GM21360 (cell line): ENCODE measurements around the gene AURKB.
"Not testable (repeated sequence)": the region's sequence is repeated elsewhere in the genome, so short reads cannot be mapped to it uniquely, and the experiment has no call there.

Experiments
- ATAC-seq: cut with Tn5 transposase; IDR thresholded peaks from one replicate; pipeline ENCODE4 v1.9.1; 2021; ENCODE audit warnings: mild to moderate bottlenecking, moderate library complexity; ENCODE audit not compliant: unreplicated experiment

The AURKB gene

GRCh38 chr17:8225813-8226535, 15.6 kb upstream of the AURKB start:
- no peak for ATAC-seq

- no peak for ATAC-seq
Measured at GRCh38 chr17:8224891-8225812, 14.8 kb upstream of the AURKB start.

- peak; percentile 4 for ATAC-seq
Measured at GRCh38 chr17:8223356-8224126, 13.2 kb upstream of the AURKB start.

GRCh38 chr17:8222630-8223355, 12.4 kb upstream of the AURKB start:
- peak; percentile 29 for ATAC-seq

GRCh38 chr17:8222380-8222629, 11.9 kb upstream of the AURKB start:
- peak; percentile 15 for ATAC-seq

- ATAC-seq: peak; percentile 38
Measured at GRCh38 chr17:8221663-8222379, 11.4 kb upstream of the AURKB start.

- ATAC-seq: no peak
Measured at GRCh38 chr17:8220783-8221662, 10.6 kb upstream of the AURKB start.

- not testable (repeated sequence) for ATAC-seq
Measured at GRCh38 chr17:8214000-8214399, 3.6 kb upstream of the AURKB start.

GRCh38 chr17:8212312-8213180, 2.2 kb upstream of the AURKB start:
- no peak for ATAC-seq

- no peak for ATAC-seq
Measured at GRCh38 chr17:8210761-8211458, 535 bp upstream of the AURKB start.

- ATAC-seq: no peak
Measured at GRCh38 chr17:8206536-8206935, 3.8 kb downstream of the AURKB start.

- no peak for ATAC-seq
Measured at GRCh38 chr17:8204761-8205555, 5.4 kb downstream of the AURKB start.

GRCh38 chr17:8192070-8192815, 18.1 kb downstream of the AURKB start:
- ATAC-seq: no peak

GRCh38 chr17:8190506-8190905, 19.9 kb downstream of the AURKB start:
- ATAC-seq: no peak

GRCh38 chr17:8189711-8190477, 20.5 kb downstream of the AURKB start, which contains the start of gene BORCS6:
Gene BORCS6, minus strand, starts transcription at chr17:8190180. Its CDS starts 40 bp downstream, at chr17:8190140.
- ATAC-seq: peak; percentile 31
